NCI-H82 treated with DMSO at 0.1 percent for 48 hours (cell line): Measurements from ENCODE around the gene S100PBP.
"Not testable (repeated sequence)": the region's sequence is repeated elsewhere in the genome, so short reads cannot be mapped to it uniquely, and the experiment has no call there.

ENCODE experiments used
- DNase-seq: peaks from one replicate; lab custom pipeline; 2025; ENCODE audit not compliant: unreplicated experiment; lab: John Stamatoyannopoulos, UW

Gene S100PBP

DNA sequence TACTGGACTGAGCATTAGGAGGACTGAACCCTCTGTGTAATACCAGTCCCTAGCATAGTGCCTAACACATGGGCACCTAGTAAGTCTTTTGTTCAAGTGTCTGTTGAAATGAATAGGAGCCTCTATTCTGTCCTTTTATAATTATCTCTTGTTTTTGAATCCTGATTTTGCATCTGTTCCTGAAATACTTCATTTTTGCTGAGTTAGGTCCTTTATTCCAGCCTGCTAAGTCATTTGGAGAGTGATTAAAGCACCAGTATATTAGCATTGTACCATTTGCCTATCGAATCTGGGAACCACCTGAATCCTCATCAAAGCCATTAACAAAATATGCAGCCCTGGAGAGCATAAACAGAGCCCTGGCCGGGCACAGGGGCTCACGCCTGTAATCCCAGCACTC lies 32.6 kb upstream of the S100PBP start:
- DNase-seq: no peak

DNA sequence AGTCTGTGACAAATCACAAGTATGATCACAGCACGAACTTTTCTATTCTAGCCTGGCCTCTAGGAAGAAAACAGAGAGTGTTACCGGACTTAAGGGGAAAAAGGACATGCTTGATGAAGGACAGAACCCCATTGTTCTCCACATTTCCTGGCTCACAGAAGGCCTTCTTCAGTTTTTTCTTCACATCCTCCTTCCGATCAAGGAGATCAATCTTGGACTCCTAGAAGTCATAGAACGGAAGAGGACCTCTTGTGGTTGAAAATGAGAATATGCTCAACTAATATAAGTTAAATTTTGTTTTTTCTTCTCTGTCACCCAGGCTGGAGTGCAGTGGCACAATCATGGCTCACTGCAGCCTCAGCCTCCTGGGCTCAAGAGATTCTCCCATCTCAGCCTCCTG lies 30.6 kb upstream of the S100PBP start:
- DNase-seq: no peak

DNA sequence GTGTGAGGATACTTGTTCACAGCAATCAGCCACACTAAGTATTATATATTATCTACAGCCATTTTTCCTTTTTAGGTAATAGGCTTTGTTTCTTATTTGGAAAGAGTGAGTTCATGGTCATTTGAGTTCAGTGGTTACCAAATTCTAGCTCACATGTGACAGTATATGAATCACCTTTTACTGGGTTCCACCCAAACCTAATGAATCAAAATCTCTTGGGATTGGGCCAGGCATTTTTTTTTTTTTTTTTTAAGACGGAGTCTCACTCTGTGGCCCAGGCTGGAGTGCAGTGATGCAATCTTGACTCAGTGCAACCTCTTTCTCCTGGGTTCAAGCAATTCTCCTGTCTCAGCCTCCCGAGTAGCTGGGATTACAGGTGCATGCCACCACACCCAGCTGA lies 28.1 kb upstream of the S100PBP start:
- DNase-seq: not testable (repeated sequence)

DNA sequence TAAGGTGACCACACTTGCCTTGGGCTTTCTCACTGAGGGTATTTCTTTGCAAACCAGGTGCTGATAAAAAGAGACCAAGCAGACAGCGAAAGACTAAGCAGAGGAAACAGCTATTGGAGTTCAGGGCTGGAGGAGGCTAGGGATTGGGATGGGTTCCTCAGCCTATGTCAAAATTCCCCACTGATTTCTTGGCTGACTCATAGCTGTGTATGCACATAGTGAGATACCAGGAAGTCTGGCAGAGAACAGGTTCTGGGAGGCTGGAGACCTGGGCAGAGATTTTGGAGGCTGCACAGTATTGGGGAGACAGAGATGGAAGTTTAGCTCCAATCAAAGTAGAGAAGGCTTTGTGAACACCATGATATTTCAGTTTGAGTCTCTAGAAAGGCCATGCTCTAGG lies 25.6 kb upstream of the S100PBP start:
- no peak for DNase-seq

DNA sequence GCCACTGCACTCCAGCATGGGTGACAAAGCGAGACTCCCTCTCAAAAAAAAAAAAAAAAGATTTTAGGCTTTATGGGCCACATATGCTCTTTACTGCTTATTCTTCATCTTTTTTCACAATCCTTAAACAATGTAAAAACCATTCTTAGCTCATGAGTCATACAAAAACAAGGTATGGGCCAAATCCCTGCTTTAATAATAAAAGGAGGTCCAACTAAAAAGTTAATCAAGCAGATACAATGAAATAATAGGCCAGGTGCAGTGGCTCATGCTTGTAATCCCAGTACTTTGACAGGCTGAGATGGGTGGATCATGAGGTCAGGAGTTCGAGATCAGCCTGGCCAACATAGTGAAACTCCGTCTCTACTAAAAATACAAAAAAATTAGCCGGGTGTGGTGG lies 21.7 kb upstream of the S100PBP start:
- DNase-seq: not testable (repeated sequence)

DNA sequence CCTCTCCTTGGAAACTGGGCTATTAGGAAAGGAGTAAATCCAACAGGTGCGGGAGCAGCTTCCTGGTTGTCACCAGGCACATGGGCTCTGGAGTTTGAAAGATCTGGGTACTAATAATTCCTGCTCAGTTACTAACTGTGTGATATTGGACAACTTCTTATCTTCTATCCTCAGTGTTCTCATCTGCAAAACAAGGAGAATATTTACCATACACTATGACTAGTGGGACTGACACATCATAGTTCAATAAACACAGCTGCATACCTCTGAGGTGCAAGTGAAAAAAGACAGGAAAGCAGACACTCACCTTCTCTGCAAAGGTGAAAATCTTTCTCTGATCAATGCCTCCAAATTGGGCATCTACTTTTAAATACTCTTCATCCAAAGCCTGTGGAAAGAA lies 20.0 kb upstream of the S100PBP start:
- DNase-seq: no peak

DNA sequence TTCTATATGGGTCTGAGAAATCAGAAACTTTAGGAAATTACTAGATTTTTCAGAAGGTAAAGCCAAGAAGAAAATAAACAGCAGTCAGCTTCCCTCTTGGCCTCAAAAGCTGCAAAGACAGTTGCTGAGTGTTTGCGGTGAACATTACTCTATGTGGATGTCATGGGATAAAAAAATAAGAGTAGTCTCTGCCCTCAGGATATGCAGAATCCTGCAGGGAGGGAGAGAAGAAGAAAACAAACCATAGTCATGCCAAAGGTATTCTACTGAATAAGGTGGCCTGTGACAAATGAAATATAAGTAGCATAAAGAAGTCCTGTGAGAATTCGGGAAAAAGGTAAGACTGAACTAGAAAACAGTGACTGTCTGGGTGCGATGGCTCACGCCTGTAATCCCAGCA lies 19.3 kb upstream of the S100PBP start:
- no peak for DNase-seq

DNA sequence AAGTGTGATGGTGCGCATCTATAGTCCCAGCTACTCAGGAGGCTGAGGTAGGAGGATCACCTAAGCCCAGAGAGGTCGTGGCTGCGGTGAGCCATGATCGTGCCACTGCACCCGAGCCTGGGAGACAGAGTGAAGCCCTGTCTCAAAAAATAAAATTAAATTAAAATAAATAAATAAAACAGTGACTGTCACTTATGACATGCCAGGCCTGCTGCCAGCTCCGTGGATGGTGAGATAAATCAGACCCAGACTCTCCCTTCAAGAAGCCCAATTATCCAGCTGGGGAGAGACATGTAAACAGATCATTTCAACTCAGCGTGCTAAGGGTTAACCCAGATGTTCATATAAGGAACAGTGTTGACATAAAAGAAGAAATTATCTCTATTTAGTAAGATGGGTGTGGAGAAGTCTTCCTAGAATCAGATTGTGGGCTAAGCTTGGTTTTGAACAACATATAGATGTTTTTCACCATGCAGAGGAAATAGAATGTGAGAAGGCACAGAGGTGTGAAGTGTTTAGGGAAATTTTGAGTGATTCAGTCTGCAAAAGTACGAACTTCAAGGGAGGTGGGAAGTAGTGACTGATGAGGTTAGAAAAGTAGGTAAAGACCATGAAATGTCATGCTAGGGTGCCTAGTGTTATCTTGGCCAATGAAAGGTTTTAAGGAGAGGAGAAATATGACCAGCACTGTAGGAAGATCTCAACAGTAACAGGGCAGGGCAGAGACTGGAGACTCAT lies 18.6 kb upstream of the S100PBP start:
- DNase-seq: no peak

DNA sequence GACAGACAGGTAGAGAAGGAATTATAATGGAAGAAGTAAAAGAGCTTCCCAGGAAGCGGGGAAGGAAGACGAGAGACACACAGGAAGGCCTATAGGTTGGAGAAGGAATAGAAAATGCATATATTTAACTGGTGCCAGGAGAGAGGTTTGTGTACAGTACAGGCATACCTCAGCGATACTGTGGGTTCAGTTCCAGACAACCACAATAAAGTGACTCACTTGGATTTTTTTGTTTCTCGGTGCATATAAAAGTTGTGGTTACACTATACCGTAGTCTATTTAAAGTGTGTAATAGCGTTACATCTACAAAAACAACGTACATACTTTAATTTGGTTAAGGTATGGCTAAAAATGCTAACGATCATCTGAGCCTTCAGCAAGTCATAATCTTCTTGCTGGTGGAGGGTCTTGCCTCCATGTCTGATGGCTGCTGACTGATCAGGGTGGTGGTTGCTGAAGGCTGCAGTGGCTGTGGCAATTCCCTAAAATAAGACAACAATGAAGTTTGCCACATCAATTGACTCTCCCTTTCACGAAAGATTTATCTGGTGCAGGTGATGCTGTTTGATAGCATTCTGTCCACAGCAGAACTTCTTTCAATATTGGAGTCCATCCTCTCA lies 16.2 kb upstream of the S100PBP start:
- no peak for DNase-seq

DNA sequence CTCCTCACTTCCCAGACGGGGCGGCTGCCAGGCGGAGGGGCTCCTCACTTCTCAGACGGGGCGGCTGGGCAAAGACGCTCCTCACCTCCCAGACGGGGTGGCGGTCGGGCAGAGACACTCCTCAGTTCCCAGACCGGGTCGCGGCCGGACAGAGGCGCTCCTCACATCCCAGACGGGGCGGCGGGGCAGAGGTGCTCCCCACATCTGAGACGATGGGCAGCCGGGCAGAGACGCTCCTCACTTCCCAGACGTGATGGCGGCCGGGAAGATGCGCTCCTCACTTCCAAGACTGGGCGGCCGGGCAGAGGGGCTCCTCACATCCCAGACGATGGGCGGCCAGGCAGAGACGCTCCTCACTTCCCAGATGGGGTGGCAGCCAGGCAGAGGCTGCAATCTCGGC lies 13.0 kb upstream of the S100PBP start:
- DNase-seq: not testable (repeated sequence)

DNA sequence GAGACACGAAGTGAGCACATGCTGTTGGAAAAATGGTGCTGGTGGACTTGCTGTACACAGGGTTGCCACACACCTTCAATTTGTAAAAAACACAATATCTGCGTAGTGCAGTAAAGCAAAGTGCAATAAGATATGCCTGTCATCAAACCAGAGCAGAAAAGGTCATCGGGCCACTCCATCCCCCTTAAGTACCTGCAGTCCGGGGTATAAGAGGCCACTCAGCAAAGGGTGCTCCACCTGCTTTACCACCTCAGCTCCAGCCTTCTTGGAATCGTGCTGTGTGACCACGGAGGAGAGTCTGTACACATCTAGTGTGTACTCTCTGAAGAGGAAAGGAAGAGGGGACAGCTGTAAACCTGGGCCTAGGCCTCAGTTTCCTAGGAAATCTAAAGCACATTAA lies 11.2 kb upstream of the S100PBP start:
- DNase-seq: no peak

DNA sequence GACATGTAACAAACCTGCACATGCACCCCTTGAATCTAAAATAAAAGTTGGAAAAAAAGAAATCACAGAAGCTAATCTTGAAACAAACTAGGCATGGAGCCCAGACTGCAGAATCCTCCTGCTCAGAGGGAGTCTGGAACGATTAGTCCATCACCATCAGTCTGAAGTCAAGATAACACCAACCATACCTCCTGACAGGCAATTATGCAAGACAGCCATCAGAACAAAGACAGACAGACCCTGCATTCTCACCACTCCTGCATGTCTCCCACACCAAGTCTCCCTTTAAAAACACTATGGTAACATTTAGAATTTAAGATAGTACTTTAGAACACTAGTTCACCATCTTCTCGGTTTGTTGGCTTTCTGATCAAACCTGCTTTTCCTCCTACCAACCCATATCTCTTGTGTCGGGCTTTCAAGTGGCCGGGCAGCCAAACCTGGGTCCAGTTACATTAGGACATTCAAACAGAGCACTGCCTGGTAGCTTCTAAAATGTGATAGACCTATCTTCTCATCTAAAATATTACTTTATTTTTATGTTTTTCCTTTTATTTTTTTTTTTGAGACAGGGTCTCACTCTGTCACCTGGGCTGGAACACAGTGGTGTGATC lies 10.4 kb upstream of the S100PBP start:
- DNase-seq: no peak

DNA sequence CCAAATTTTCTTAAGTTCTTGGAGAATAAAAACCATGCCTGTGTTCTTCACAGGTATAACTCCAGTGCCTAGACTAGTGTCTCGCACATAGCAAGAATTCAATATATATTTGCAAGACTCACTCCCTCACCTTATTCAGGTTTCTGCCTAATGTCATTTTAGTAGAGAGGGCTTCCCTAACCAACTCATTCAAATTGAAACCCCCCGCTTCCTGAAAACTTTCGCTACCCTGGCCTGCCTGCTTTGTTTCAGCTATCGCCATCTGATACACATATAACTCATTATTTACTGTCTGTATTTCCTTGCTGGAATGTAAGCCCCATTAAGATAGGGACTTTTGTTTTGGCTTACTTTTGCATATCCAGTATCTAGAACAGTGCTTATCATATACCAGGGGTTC lies 8.9 kb upstream of the S100PBP start:
- no peak for DNase-seq

DNA sequence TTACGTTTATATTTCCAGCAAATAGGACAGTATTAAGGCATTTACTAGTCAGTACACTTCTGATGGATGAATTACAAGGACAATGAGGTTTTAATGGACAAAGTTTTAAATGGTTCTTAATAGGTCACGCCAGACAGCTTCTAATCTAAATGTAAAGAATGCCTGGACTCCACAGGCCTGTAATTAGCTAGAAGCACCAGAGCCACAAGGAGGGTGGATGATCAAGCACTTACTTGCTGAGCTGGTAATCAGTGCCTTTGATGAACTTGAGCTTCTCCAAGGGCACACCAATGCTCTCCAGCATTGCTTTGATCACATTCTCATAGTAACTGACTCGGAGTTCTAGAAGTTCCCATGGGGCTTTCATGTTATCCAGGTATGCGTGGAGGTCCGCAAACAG lies 7.1 kb upstream of the S100PBP start:
- DNase-seq: no peak

DNA sequence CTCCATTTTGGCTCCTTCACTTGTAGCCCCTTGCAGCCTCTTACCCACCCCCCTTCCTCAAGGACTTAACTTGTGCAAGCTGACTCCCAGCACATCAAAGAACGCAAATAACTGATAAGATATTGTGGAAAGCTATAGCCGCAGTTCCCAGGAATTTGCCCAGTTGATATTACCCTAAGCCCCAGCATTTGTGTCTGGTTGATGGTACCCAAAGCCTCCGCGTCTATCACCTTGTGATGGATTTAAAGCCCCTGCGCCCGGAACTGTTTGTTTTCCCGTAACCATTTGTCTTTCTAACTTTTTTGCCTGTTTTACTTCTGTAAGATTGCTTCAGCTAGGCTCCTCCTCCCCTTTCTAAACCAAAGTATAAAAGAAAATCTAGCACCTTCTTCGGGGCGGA lies 6.2 kb upstream of the S100PBP start:
- DNase-seq: no peak

DNA sequence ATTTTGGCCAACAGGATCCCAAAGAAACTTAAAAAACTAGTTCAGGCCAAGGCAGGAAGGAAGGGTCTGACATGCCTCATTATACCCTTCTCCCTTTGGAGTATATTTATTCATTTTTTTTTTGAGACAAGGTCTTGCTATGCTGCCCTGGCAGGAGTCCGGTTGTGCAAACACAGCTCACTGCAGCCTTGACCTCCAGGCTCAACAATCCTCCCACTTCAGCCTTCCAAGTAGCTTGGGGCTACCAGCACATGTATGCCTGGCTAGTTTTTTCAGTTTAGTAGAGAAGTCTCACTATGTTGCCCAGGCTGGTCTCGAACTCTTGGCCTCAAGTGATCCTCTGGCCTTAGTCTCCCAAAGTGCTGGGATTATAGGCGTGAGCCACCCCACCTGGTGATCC lies 5.5 kb upstream of the S100PBP start:
- no peak for DNase-seq

DNA sequence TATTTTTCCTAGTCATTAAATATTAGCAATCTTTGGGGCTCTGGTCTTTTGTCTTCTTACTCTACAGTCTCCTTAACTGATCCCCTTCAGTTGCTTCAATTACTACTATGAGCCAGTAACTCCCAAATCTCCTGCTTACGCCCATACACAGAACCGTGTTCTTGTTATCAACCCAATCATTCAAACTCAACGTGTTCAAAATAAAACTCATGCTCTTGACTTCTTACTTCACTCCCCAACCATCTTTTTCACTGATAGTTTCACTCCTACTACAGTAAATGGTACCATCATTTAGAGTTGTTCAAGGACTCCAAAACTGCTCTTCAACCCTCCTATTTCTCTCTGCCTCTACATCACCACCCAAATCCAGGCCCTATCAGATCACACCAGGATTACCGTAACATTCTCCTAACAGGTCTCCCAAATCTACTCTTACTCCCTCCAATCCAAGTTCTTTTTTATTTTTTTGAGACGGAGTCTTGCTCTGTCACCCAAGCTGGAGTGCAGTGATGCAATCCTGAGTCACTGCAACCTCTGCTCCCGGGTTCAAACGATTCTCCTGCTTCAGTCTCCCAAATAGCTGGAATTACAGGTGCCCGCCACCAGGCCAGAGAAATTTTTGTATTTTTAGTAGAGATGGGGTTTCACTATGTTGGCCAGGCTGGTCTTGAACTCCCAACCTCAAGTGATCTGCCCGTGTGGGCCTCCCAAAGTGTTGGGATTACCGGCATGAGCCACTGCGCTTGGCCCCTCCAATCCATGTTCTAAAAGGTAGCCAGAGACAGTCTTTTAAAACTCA lies 3.3 kb upstream of the S100PBP start:
- no peak for DNase-seq

DNA sequence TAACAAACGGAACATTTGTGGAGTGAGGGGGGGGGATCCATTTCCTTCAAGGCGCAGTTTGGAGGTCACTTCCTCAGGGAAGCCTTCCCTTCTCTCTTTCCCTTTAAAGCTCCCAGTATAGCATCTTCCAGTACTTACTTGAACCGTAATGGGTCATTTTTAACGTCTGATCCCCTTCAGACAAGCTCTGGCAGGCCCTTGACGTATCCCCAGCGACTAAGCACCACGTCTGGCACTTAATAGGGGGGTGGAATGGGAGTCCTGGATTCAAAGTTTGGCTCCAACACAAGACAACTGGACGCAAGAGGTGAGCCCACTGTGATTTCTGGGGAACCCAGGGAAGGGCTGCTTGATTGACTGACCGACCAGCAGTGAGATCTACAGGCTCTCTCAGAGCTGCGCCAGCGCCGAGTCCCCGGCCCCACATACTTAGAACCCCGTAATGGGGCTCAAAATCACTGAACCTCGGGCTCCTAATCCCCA lies 736 bp upstream of the S100PBP start:
- no peak for DNase-seq

DNA sequence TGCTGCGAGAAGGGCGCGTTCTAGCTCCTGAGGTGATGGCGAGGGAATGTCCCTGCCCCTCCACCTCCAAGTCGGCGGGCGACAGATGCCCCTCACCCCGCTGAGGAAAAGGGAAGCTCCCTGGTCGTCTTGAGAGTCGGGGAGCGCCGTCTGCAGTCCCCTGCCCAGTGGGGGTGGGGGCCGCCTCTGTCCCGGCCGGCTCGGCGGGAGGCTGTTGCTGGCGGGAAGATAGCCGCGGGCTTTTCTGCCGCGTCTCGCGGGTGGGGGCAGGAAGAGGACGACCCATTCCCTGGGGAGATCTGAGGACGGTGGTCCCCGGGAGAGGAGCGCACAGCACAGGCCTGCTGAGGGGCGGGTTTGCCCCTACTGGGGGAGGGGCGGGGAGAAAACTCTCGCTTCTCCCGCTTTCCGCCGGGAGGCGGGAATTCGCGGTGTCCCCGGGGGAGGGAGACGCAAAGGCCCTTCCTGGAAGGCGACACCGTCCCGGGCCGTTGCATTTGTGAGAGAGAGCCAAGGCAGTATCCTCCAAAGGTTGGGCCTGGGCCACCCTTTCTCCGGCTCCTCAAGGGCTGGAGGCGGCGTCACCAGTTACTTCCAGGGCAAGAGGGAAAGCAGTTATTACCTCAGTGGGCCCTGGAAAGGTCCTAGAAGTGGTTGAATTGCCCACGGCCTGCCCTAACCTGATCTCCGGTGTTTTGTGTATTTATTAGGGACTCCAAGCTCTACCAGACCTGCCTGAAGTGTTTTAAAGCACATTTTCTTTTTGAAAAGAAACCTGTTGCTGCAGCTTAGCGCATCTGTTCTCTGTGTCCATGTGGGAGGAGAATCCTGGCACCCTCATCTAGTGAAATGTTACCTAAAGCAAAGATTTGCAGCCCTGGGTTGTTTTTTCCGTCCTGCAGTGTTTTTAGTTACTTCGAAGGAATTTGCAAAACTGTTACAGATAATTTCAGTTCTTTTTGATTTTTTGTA lies 648 bp downstream of the S100PBP start:
- peak; percentile 54 for DNase-seq

DNA sequence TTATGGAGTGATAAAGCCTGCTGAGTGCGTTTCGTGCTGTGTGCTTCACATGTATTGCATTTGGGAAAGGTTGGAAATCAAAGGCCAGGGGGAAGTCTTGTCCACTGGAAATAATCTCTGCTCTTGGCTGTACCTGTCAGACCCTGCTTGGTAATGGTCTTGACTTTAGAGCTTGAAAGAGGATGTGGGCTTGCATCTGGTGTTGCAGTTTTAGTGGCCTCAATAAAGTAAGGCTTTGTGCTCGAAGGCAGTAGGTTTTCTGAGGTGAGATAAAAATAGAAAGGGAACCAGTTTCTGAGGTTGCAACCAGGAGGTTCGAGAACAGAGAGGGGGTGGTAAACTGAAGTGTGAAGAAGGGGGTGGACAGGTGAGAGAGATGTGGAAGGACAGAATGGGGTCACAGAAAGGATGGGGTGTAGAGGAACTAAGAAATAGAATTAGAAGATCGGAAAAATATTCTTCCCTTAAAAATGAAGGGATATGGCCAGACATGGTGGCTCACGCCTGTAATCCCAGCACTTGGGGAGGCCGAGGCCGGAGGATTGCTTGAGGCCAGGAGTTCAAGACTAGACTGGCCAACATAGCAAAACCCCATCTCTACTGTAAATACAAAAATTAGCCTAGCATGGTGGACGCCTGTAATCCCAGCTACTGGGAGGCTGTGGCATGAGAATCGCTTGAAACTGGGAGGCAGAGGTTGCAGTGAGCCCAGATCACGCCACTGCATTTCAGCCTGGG lies 1.5 kb downstream of the S100PBP start:
- DNase-seq: no peak
